H9 (cell line): Measurements from ENCODE around the gene LRRC58. TPM values are rescaled to one million over a fixed set of nuclear protein-coding genes. Genes with fewer than 3 reads are reported as not detected.

Source experiments
- DNase-seq: peaks from one replicate; pipeline ENCODE4 v3.0.0-alpha.2; 2017
- H2AFZ ChIP-seq: one replicate; pipeline ENCODE4 v1.6.1; 2013; ENCODE audit warnings: mild to moderate bottlenecking, low read length, control low read depth, moderate library complexity
- H2AK5ac ChIP-seq: 2 replicates; pipeline ENCODE4 v1.6.1; 2013; ENCODE audit warnings: low read length, control low read depth, mixed read lengths; ENCODE audit not compliant: insufficient read length
- H2BK120ac ChIP-seq: one replicate; pipeline ENCODE4 v1.6.1; 2013; ENCODE audit warnings: low read depth, mild to moderate bottlenecking, low read length, control low read depth, inconsistent platforms; ENCODE audit not compliant: poor library complexity, severe bottlenecking
- H2BK12ac ChIP-seq: 2 replicates; pipeline ENCODE4 v1.6.1; 2013; ENCODE audit warnings: low read length, control low read depth, mixed read lengths, low read depth; ENCODE audit not compliant: insufficient read length
- H2BK15ac ChIP-seq: 2 replicates; pipeline ENCODE4 v1.6.1; 2013; ENCODE audit warnings: low read depth, low read length, control low read depth
- H2BK20ac ChIP-seq: one replicate; pipeline ENCODE4 v1.6.1; 2013; ENCODE audit warnings: low read depth, mild to moderate bottlenecking, low read length, control low read depth, inconsistent platforms; ENCODE audit not compliant: poor library complexity, severe bottlenecking
- H2BK5ac ChIP-seq: 2 replicates; pipeline ENCODE4 v1.6.1; 2013; ENCODE audit warnings: low read length, control low read depth, mixed read lengths; ENCODE audit not compliant: insufficient read length
- H3K14ac ChIP-seq: 2 replicates; pipeline ENCODE4 v1.6.1; 2013; ENCODE audit warnings: low read length, control low read depth; ENCODE audit not compliant: insufficient read depth
- H3K18ac ChIP-seq: 2 replicates; pipeline ENCODE4 v1.6.1; 2013; ENCODE audit warnings: low read depth, mild to moderate bottlenecking, mixed read lengths, low read length, control low read depth; ENCODE audit not compliant: insufficient read length
- H3K23ac ChIP-seq: 2 replicates; pipeline ENCODE4 v1.6.1; 2013; ENCODE audit warnings: low read length, control low read depth, mixed read lengths, low read depth; ENCODE audit not compliant: insufficient read length
- H3K23me2 ChIP-seq: 2 replicates; pipeline ENCODE4 v1.6.1; 2013; ENCODE audit warnings: low read depth, mild to moderate bottlenecking, mixed read lengths, low read length, control low read depth; ENCODE audit not compliant: insufficient read length, poor library complexity, severe bottlenecking
- H3K27ac ChIP-seq: 2 replicates; pipeline ENCODE4 v1.5.1; 2013; ENCODE audit warnings: low read length, control low read depth, mixed read lengths, low read depth; ENCODE audit not compliant: insufficient read length
- H3K27me3 ChIP-seq: 2 replicates; pipeline ENCODE4 v1.6.1; 2013; ENCODE audit warnings: low read length, control low read depth, inconsistent platforms; ENCODE audit not compliant: insufficient read depth
- H3K4ac ChIP-seq: 2 replicates; pipeline ENCODE4 v1.6.1; 2013; ENCODE audit warnings: low read depth, mild to moderate bottlenecking, control low read depth, inconsistent platforms, low read length, moderate library complexity
- H3K4me1 ChIP-seq: 2 replicates; pipeline ENCODE4 v1.6.1; 2013; ENCODE audit warnings: low read length, control low read depth, inconsistent platforms; ENCODE audit not compliant: insufficient read depth
- H3K4me2 ChIP-seq: 2 replicates; pipeline ENCODE4 v1.6.1; 2013; ENCODE audit warnings: low read length, control low read depth, mixed read lengths; ENCODE audit not compliant: insufficient read length, insufficient read depth
- H3K56ac ChIP-seq: 2 replicates; pipeline ENCODE4 v1.6.1; 2013; ENCODE audit warnings: low read depth, mild to moderate bottlenecking, mixed read lengths, low read length, control low read depth; ENCODE audit not compliant: insufficient read length
- H3K79me1 ChIP-seq: 2 replicates; pipeline ENCODE4 v1.6.1; 2013; ENCODE audit warnings: low read depth, mild to moderate bottlenecking, moderate library complexity, low read length, control low read depth, inconsistent platforms; ENCODE audit not compliant: insufficient read depth, poor library complexity, severe bottlenecking
- H3K79me2 ChIP-seq: 2 replicates; pipeline ENCODE4 v1.6.1; 2013; ENCODE audit warnings: low read length, control low read depth, inconsistent platforms; ENCODE audit not compliant: insufficient read depth
- H3K9ac ChIP-seq: 2 replicates; pipeline ENCODE4 v1.6.1; 2013; ENCODE audit warnings: low read length, control low read depth, mixed read lengths; ENCODE audit not compliant: insufficient read length; ENCODE audit errors: extremely low read depth
- H3K9me3 ChIP-seq: one replicate; pipeline ENCODE4 v1.6.1; 2013; ENCODE audit warnings: low read depth, low read length, inconsistent platforms; ENCODE audit not compliant: control insufficient read depth
- H3T11ph ChIP-seq: one replicate; pipeline ENCODE4 v1.6.1; 2013; ENCODE audit warnings: mild to moderate bottlenecking, low read length, control low read depth, inconsistent platforms
- H4K20me1 ChIP-seq: one replicate; pipeline ENCODE4 v1.6.1; 2013; ENCODE audit not compliant: control insufficient read depth, insufficient read length, insufficient read depth
- H4K5ac ChIP-seq: 2 replicates; pipeline ENCODE4 v1.6.1; 2013; ENCODE audit warnings: low read depth, mild to moderate bottlenecking, mixed read lengths, low read length, control low read depth; ENCODE audit not compliant: insufficient read length
- H4K8ac ChIP-seq: replicated peaks from 2 replicates; pipeline ENCODE4 v1.6.1; 2013; ENCODE audit warnings: low read length, control low read depth, mixed read lengths, low read depth; ENCODE audit not compliant: insufficient read length
- H4K91ac ChIP-seq: 2 replicates; pipeline ENCODE4 v1.6.1; 2013; ENCODE audit warnings: low read depth, mild to moderate bottlenecking, moderate library complexity, mixed read lengths, low read length, control low read depth; ENCODE audit not compliant: insufficient read length
- H3K27ac Mint-ChIP-seq, 3 experiments: 2 replicates in 2 of 3; 3 replicates in 1 of 3; pipeline ENCODE4 v1.8.0; 2020 to 2021; ENCODE audit warnings: mixed read lengths in 3 of 3, mild to moderate bottlenecking in 1 of 3, moderate library complexity in 1 of 3
- H3K27me3 Mint-ChIP-seq: 2 replicates; pipeline ENCODE4 v1.8.0; 2021; ENCODE audit warnings: low read depth, mild to moderate bottlenecking, moderate library complexity, mixed read lengths
- H3K36me3 Mint-ChIP-seq, 3 experiments: 2 replicates in 2 of 3; 3 replicates in 1 of 3; pipeline ENCODE4 v1.8.0; 2020 to 2021; ENCODE audit warnings: low read depth in 3 of 3, mixed read lengths in 3 of 3; ENCODE audit not compliant: insufficient read depth in 1 of 3
- H3K4me1 Mint-ChIP-seq, 2 experiments: 2 replicates each; pipeline ENCODE4 v1.8.0; 2020; ENCODE audit warnings: mixed read lengths in 2 of 2
- H3K4me3 Mint-ChIP-seq, 2 experiments: 2 replicates in 1 of 2; 3 replicates in 1 of 2; pipeline ENCODE4 v1.8.0; 2020 to 2021; ENCODE audit warnings: mild to moderate bottlenecking in 2 of 2, mixed read lengths in 2 of 2, moderate library complexity in 1 of 2
- H3K9me3 Mint-ChIP-seq, 2 experiments: 2 replicates in 1 of 2; 3 replicates in 1 of 2; pipeline ENCODE4 v1.8.0; 2020; ENCODE audit warnings: mild to moderate bottlenecking in 2 of 2, mixed read lengths in 2 of 2, moderate library complexity in 1 of 2
- CTCF ChIP-seq: fragments of 200-600 bp; sonication (generic); conservative IDR thresholded peaks from 3 replicates; pipeline ENCODE4 v1.8.0; 2021; ENCODE audit warnings: antibody characterized with exemption, mild to moderate bottlenecking
- WGBS: extraction: QIAGEN DNeasy Blood & Tissue Kit; methylation state at CpG from one replicate; pipeline ENCODE4 v1.1.7; 2013; ENCODE audit warnings: missing lambda C conversion rate, low lambda C conversion rate, mixed read lengths; ENCODE audit not compliant: insufficient read length; ENCODE audit errors: extremely low coverage; 5-methylcytosine and 5-hydroxymethylcytosine counted together
- total RNA-seq: library from RNA; stranded (reverse); gene quantifications from 2 replicates; pipeline ENCODE4 v1.2.1, GENCODE V29; 2021

The LRRC58 gene
- total RNA-seq, 1 experiment from 2014 or later = 18.2 TPM

DNA sequence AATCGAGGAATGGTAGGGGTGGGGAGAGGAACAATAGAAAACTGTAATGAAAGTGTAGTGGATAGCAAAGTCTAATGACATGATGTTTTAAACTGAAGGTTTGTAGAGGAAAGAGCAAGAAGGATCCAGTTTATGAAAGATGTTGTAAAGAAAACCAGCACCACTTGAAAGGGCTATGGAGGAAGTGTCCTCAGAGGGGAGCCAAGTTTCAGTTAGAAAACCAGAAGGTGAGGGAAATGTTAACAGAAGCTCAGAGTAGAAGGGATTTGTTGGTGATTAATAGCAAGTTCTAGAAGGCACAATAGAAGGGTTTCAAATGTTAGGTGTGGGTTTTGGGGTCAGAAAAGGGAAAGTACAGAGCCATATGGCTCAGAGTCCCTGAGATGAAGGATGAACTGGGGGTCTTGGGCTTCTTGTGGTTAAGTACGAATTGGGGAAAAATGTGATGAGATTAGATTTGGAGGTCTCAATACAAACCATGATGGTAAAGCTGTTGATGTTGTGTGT lies 33.8 kb upstream of the LRRC58 start:
- Histone ChIP-seq H2AK5ac (no peak overlapping the region), H4K20me1 (no peaks in the 10 kb centered on the region), H3K4me2 (no peak overlapping the region), H2BK12ac (no peak overlapping the region), H3K27me3 (no peaks in the 10 kb centered on the region), H3K79me1 (no peaks in the 10 kb centered on the region), H3K23me2 (no peaks in the 10 kb centered on the region), H3K23ac (no peak overlapping the region), H2AFZ (no peak overlapping the region), H3K56ac (no peak overlapping the region), H3K27ac (no peak overlapping the region), H3K14ac (no peak overlapping the region), H2BK15ac (no peak overlapping the region), H3T11ph (no peak overlapping the region), H2BK20ac (no peak overlapping the region), H2BK120ac (no peak overlapping the region), H3K4me1 (no peaks in the 10 kb centered on the region), H3K9ac (no peak overlapping the region), H3K9me3 (no peaks in the 10 kb centered on the region), H3K4ac (no peak overlapping the region), H3K79me2 (no peaks in the 10 kb centered on the region), H3K18ac (no peak overlapping the region), H4K5ac (no peak overlapping the region), H2BK5ac (no peak overlapping the region), H4K8ac (no peak overlapping the region), H4K91ac (no peak overlapping the region)
- H3K27ac Mint-ChIP-seq = no peak overlapping the region
- peaks cover 0 to 14% (median 2%) of the 10 kb centered on the region in 3 experiments; a peak in 3 of 7 replicates for H3K36me3 Mint-ChIP-seq
- H3K9me3 Mint-ChIP-seq = peaks cover 8 to 13% of the 10 kb centered on the region in 2 experiments
- no peak overlapping the region for H3K4me3 Mint-ChIP-seq
- no peak for DNase-seq
- no peaks in the 10 kb centered on the region for H3K4me1 Mint-ChIP-seq
- TF ChIP-seq CTCF = no peak
- no CpG with 5 or more reads among the region's 2 CpGs for WGBS
- no peaks in the 10 kb centered on the region for H3K27me3 Mint-ChIP-seq
